HAP-1 (cell line): ENCODE measurements around the gene DKK3.

Experiments used
- DNase-seq, 2 experiments: peaks; one replicate each; pipeline ENCODE4 v3.0.0-alpha.2; 2016 to 2020; ENCODE audit warnings: low spot score in 2 of 2
- H3K27me3 ChIP-seq: fragments of 250-450 bp; sonication (Bioruptor Pico); 2 replicates; pipeline ENCODE4 v1.5.1; 2020; ENCODE audit warnings: low read depth, mild to moderate bottlenecking, moderate library complexity
- H3K36me3 ChIP-seq: fragments of 250-450 bp; sonication (Bioruptor Pico); replicated peaks from 2 replicates; pipeline ENCODE4 v1.5.1; 2020; ENCODE audit warnings: mild to moderate bottlenecking
- H3K4me1 ChIP-seq: fragments of 250-450 bp; sonication (Bioruptor Pico); 2 replicates; pipeline ENCODE4 v1.5.1; 2020; ENCODE audit warnings: mild to moderate bottlenecking
- H3K4me3 ChIP-seq: fragments of 250-450 bp; sonication (Bioruptor Pico); 2 replicates; pipeline ENCODE4 v1.5.1; 2020; ENCODE audit warnings: mild to moderate bottlenecking, moderate library complexity
- H3K9me3 ChIP-seq: fragments of 250-450 bp; sonication (Bioruptor Pico); 2 replicates; pipeline ENCODE4 v1.5.1; 2020; ENCODE audit warnings: mild to moderate bottlenecking, moderate library complexity
- in situ Hi-C: fragments of 300-500 bp; cut with MboI; formaldehyde crosslinking; loops from 3 replicates; pipeline ENCODE4 v1.14.3; 2020; ENCODE audit warnings: low sequenced_read_pairs, inconsistent platforms, mixed read lengths

The DKK3 gene

DNA sequence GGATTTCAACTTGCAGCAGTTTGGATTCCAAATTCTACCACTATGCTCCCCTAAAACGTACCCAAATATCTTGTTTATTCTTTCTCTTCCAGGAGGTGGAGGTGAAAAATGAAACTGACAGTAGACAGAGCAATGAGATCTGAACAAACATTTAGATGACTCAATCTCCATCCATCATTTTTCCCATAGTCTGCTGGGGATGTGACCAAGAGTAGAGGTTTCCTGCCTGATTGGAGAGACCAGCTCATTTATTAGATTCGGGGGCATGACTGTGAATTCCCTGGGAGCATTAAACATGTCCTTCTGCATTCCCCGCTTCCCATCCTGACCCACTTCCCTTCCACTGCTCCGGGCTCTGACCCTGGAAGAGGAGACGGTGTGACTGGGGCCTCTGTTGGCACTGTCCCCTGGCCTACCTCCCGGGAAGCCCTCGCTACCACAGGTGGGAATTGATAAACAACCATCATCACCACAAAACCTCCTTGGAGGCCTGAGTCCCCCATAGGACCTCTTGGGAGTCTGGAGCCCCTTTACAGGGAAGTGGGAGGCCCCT, 20.3 kb downstream of the DKK3 start:
- Histone ChIP-seq H3K9me3 (no peaks in the 10 kb centered on the region), H3K4me1 (no peaks in the 10 kb centered on the region), H3K4me3 (no peak overlapping the region), H3K36me3 (no peaks in the 10 kb centered on the region), H3K27me3 (no peaks in the 10 kb centered on the region)
- in situ Hi-C loops = no loop called here
- DNase-seq = no peak

DNA sequence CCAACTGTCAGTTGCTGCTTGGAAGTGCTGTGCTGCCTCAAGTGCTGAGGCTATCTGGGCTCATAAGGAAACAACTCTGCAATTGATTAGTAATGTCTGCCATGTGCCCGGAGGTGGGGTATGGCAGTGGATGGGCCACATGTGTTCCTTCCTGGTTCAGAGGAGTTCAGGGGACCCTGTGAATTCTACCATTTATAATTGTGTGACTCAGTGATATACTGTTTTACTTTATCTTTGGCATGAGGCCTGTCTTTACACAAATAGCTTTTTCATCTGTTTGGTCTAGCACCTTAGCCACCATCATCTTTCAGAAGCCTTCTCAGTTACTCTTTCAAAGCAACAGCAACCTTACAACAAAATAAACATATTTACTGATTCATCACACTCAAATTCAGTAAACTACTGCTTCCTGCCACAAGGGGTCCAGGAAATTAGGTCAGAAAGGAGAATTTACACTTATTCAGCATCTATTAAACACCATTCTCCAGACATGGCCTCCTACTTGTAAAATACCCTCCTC, 20.9 kb downstream of the DKK3 start:
- Histone ChIP-seq H3K4me1 (no peaks in the 10 kb centered on the region), H3K4me3 (no peak overlapping the region), H3K36me3 (no peaks in the 10 kb centered on the region), H3K9me3 (no peaks in the 10 kb centered on the region), H3K27me3 (no peaks in the 10 kb centered on the region)
- DNase-seq = no peak
- in situ Hi-C loops = no loop called here

DNA sequence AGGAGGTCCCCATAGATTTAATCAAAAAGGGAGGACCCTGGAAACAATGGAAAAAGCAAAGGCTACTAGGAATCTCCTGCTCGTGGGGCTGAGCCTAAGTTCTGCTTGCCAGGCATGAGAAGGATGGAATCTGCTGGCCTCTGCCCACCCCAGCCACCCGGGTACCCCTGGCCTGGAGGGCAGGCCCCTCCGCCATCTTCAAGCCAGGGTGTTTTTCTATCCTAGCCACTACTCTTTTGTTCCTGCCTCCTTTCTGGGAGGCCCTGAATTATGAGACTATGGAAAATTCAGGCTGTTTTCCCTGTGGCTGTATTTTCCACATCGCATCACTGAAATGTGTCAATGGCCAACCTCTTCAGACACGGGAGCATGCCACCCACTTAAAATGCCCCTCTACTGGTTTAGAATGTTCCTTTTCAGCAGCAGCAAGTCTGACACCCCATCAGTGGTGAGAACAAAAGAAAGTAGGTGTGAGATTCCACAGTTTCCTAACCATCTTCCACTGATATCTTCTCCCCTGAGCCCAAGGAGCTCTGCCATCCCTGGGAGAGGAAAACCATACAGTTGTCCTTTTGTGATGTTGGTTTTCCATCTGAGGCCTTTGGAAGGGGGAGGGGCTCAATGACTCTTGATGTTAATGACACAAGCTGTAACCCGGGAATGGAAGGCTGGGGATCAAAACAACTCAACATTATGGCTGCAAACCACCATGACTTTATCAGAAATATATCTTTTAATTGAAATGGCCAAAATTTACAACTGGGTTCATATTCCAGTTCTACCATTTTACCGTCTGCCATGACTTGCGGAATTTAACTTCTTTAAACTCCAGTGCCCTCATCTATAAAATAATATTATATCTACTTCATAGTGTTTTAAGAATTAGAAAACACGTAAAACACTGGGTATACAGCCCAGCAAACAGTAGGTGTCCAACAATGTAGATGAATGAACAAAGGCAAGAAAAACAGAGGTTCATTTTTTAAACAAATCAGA, 22.2 kb downstream of the DKK3 start:
- in situ Hi-C loops = no loop called here
- Histone ChIP-seq H3K4me1 (no peaks in the 10 kb centered on the region), H3K9me3 (no peaks in the 10 kb centered on the region), H3K36me3 (no peaks in the 10 kb centered on the region), H3K27me3 (no peaks in the 10 kb centered on the region), H3K4me3 (no peak overlapping the region)
- DNase-seq = no peak

DNA sequence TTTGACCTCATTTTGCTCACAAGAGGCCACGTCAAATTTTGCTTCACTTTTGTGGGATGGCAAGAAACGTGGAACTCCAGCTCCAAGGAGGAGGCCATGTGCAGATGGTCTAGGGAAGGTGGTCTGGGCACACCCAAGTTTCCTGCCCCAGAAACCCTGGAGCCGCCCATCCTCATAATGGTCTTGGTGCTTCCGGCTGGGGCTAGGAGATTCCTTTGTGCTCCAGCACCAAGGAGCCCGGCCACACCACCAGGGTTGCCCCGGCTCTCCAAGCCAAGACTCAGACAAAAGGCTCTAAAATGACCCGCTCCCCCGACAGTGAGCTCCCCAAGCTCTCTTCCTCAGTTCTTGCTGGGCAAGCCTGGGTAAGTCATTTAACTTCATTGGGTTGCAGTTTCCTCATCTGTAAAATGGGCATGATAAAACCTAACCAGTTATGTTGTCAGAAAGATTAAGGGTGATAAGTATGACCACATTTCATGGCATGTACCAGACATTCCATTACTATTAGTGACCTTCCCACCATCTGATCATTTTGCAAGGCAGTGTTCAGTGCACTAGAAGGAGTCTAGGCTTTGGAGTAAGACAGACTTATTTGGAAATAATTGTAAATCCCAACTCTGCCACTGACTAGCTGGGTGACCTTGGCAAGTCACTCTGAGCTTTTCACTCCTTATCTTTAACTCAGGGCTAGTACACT, 23.3 kb downstream of the DKK3 start:
- no peak for DNase-seq

DNA sequence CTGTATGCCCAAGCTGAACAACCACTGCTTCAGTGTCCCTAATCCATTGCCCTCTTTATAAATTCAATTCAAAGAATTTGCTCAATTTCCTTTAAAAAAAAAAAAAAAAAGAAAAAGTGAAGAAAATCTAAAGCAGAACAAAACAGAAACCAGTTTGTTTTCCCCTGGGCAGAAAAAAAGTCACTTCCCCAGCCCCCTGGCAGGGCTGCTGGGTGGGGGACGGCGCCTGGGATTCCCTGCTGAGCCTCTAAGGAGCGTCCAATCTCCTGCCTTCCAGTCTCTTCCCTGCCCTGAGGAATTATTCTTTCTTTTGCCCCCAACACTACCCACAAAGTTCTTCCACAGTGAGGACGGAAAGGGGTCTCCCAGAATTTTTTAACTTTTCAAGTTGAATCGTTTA, 23.9 kb downstream of the DKK3 start:
- Histone ChIP-seq H3K36me3 (no peaks in the 10 kb centered on the region), H3K27me3 (no peaks in the 10 kb centered on the region), H3K9me3 (no peaks in the 10 kb centered on the region), H3K4me3 (no peak overlapping the region), H3K4me1 (no peaks in the 10 kb centered on the region)
- in situ Hi-C loops = no loop called here
- no peak for DNase-seq

More for the DNA sequence above, 23.3 kb downstream of the DKK3 start:
- Histone ChIP-seq H3K36me3 (no peaks in the 10 kb centered on the region), H3K4me3 (no peak overlapping the region), H3K27me3 (no peaks in the 10 kb centered on the region), H3K9me3 (no peaks in the 10 kb centered on the region), H3K4me1 (no peaks in the 10 kb centered on the region)
- in situ Hi-C loops = no loop called here

DNA sequence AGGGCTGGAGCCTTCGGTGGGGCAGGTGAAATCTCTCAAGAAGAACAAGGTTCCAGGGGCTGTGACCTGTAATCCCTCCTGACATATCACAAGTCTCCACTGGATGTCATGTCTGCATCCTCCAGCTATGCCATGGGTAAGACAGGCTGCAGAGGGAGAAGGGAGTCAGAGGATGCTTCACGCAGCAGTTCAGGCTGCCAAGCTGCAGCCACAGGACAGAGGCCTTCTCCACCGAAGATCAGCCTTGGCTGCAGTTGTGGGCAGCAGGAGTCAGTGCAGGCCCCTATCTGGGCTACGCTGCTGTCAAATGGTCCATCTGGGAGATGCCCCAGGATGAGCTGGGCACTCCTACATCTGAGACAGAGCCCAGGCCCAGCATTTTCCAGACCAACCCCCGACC, 25.0 kb downstream of the DKK3 start:
- no peaks in the 10 kb centered on the region for H3K4me1 ChIP-seq
- H3K9me3 ChIP-seq = no peaks in the 10 kb centered on the region
- DNase-seq = no peak
- no peaks in the 10 kb centered on the region for H3K27me3 ChIP-seq
- H3K4me3 ChIP-seq = no peak overlapping the region
- in situ Hi-C loops = no loop called here
- no peaks in the 10 kb centered on the region for H3K36me3 ChIP-seq

DNA sequence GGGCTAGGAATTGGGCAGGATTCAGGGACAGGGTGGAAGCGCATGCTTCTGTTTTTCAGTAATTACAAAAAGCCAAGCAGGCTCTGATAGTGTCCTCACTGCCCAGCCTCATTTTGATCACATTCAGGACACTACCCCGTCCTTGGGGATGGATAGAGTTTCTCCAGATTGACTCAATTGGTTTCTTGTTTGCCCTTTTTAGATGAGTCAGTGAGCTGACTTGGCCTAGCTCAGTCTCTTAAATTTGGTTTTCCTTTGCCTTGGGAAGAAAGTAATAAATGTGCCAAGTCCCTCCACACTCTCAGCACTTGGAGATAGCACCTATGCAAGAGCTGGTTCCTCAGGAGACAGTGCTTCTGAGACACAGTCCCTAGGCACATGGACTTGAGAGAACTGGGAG, 25.5 kb downstream of the DKK3 start:
- H3K36me3 ChIP-seq = no peaks in the 10 kb centered on the region
- in situ Hi-C loops = no loop called here
- H3K4me1 ChIP-seq = no peaks in the 10 kb centered on the region
- no peaks in the 10 kb centered on the region for H3K27me3 ChIP-seq
- DNase-seq = no peak
- no peak overlapping the region for H3K4me3 ChIP-seq
- no peaks in the 10 kb centered on the region for H3K9me3 ChIP-seq

DNA sequence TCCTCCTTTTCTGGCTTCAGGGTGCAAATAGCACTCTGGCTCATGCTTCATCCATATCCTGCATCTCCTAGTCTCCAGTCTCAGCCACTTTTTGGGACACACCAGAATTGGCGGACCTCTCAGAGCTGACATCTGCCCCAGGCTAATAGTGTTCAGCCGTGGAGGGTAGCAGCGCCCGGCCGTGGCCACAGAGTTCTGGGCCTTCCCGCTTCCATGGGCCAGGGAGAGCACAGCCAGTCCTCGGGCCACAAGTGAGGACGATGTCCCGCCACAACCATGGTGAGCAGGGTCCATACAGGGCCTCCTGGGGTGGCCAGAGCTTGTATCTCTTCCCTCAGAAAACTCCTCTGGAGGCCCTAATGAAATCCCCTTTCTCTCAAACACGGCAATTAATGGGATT, 26.0 kb downstream of the DKK3 start:
- in situ Hi-C loops = no loop called here
- DNase-seq = no peak
- Histone ChIP-seq H3K4me3 (no peak overlapping the region), H3K27me3 (no peaks in the 10 kb centered on the region), H3K9me3 (no peaks in the 10 kb centered on the region), H3K4me1 (no peaks in the 10 kb centered on the region), H3K36me3 (no peaks in the 10 kb centered on the region)

DNA sequence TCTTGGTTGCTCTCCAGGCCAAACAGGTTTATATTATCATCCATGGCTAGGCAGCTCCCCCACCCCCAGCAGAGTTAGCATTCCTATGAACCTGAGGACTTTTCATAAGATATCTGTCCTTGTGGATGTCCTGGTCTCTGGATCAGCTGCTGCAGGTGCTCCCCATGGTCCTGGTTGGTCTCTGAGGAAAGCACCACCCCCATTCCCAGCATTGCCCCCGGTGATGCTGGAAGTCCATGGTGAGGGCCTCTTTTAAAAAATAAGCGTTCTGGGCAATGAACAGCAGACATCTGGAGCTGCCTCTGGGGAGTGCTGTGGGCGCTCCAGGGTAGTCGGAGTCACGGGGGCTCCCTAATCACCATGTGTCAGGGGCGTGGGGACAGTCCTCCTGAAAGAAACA, 26.6 kb downstream of the DKK3 start:
- Histone ChIP-seq H3K4me1 (no peaks in the 10 kb centered on the region), H3K4me3 (no peak overlapping the region), H3K27me3 (no peaks in the 10 kb centered on the region), H3K9me3 (no peaks in the 10 kb centered on the region), H3K36me3 (no peaks in the 10 kb centered on the region)
- in situ Hi-C loops = no loop called here
- DNase-seq = no peak

DNA sequence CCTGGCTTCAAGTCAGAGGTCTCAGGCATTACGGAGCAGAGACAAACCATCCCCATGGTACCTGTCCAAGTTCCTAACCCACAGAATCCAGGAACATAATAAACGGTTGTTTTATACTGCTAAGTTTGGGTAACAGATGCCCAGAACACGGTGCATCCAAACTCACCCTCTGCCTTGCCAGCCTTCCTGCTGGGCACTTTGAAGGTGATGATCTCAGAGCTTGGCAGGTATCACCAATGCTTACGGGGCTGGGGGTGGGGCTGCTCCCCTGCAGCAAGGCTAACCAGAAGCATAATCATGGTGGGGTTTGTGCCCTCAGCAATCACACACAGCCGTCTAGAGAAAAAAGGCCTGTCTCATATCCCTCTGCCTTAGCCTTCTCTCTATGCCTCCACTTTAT, 27.1 kb downstream of the DKK3 start:
- in situ Hi-C loops = no loop called here
- H3K4me3 ChIP-seq = no peak overlapping the region
- DNase-seq = no peak
- no peaks in the 10 kb centered on the region for H3K9me3 ChIP-seq
- H3K4me1 ChIP-seq = no peaks in the 10 kb centered on the region
- no peaks in the 10 kb centered on the region for H3K27me3 ChIP-seq
- H3K36me3 ChIP-seq = no peaks in the 10 kb centered on the region

DNA sequence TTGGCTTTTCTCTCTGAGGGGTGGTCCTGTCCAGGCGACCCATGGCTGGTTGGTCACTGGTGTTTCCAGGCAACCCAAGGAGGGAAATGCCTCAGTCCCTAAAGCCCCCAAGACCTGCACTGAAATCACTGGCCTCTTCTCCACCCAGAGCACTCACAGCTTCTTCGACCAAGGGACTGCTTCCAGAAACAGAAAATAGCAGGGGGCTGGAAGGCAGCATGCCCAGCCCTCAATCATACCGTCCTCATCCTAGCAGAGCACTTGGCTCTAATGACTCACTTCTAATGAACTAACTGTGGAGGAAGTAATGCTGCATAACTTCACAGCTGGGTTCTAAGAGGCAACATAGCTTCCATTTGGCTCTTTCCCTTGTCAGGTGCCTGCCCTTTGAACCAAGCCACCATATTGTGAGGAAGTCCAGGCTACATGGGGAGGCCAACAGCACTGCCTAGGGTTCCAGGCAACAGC, 27.6 kb downstream of the DKK3 start:
- H3K4me3 ChIP-seq = no peak overlapping the region
- no peaks in the 10 kb centered on the region for H3K36me3 ChIP-seq
- no peak for DNase-seq
- no peaks in the 10 kb centered on the region for H3K4me1 ChIP-seq
- H3K27me3 ChIP-seq = no peaks in the 10 kb centered on the region
- no peaks in the 10 kb centered on the region for H3K9me3 ChIP-seq
- in situ Hi-C loops = no loop called here

DNA sequence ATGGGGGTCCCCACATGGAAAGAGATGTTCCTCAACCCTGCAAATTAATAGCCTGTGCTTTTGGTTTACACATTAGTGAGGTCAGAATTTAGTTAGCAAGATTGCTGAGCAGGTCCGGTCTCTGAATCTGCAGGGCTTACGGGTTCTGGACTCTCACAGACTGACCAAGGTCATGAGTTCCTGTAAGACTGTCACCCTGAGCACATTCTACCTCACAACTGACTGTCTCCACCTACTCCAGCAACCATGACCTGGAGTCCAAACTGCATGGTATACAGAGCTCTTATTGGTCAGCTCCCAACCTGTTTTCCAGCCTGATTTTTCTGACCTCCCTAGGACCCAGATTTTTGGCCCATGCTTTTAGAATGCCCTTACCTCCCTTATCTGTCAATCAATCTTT, 28.2 kb downstream of the DKK3 start:
- no peak for DNase-seq
- Histone ChIP-seq H3K4me1 (no peaks in the 10 kb centered on the region), H3K9me3 (no peaks in the 10 kb centered on the region), H3K4me3 (no peak overlapping the region), H3K36me3 (no peaks in the 10 kb centered on the region), H3K27me3 (no peaks in the 10 kb centered on the region)
- in situ Hi-C loops = no loop called here

DNA sequence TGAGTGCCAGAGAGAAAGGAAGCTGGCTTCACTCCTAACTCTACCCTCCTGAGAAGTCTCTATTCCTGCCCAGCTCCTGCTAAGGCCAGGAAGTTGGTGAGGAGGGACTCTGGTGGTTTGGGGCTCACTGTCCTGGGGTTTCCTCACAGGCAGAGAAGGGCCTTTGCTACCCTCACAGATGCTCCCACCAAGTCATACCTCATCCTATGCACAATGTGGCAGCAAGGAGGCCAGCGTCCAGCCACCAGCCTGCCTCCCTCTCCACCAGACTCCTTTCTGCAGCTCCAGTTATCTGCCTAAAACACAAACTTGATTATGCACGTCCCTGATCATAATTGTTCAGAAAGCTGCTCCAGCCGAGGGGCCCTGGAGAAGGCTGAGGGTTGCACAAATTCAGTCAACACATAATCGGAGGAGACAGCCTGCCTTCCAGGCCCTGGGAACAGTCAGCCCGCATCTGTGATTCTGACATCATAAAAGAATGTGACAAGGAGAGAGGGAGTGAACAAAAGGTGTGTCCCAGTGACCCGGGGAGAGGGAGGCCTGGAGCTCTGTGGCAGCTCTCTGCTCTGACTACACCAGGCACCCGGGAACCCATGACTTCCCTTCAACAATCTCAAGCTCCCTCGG, 28.8 kb downstream of the DKK3 start:
- Histone ChIP-seq H3K4me1 (no peaks in the 10 kb centered on the region), H3K9me3 (no peaks in the 10 kb centered on the region), H3K4me3 (no peak overlapping the region), H3K36me3 (no peaks in the 10 kb centered on the region), H3K27me3 (no peaks in the 10 kb centered on the region)
- DNase-seq = no peak
- in situ Hi-C loops = no loop called here
